GM18868 (cell line): Measurements from ENCODE around the gene RGS11.

Experiments used
- ATAC-seq: cut with Tn5 transposase; IDR thresholded peaks from one replicate; pipeline ENCODE4 v1.9.1; 2021; ENCODE audit warnings: mild to moderate bottlenecking, moderate library complexity; ENCODE audit not compliant: unreplicated experiment

RGS11 gene

GRCh38 chr16:275786-276232 is at the start of gene RGS11:
RGS11 (minus strand) TSS chr16:275944; CDS start chr16:275911, 33 bp downstream.
- no peak for ATAC-seq

GRCh38 chr16:324451-325334 is 48.9 kb upstream of the RGS11 start:
- ATAC-seq, result peak; percentile 51

- no peak for ATAC-seq
Measured at GRCh38 chr16:324201-324450, 48.4 kb upstream of the RGS11 start.

- no peak for ATAC-seq
Measured at GRCh38 chr16:322476-323143, 46.9 kb upstream of the RGS11 start.

GRCh38 chr16:321532-321931 is 45.8 kb upstream of the RGS11 start:
- ATAC-seq, result no peak

GRCh38 chr16:320206-320605 is 44.5 kb upstream of the RGS11 start:
- no peak for ATAC-seq

- ATAC-seq, result no peak
Measured at GRCh38 chr16:318628-319027, 42.9 kb upstream of the RGS11 start.

GRCh38 chr16:317583-317982 is 41.8 kb upstream of the RGS11 start:
- ATAC-seq, result no peak

- no peak for ATAC-seq
Measured at GRCh38 chr16:316741-317464, 41.2 kb upstream of the RGS11 start.

GRCh38 chr16:314795-315299 is 39.1 kb upstream of the RGS11 start:
- ATAC-seq, result no peak

GRCh38 chr16:314351-314750 is 38.6 kb upstream of the RGS11 start:
- ATAC-seq, result no peak

- no peak for ATAC-seq
Measured at GRCh38 chr16:311725-312124, 36.0 kb upstream of the RGS11 start.

- no peak for ATAC-seq
Measured at GRCh38 chr16:309476-309875, 33.7 kb upstream of the RGS11 start.

GRCh38 chr16:307691-308312 is 32.1 kb upstream of the RGS11 start:
- no peak for ATAC-seq

GRCh38 chr16:306911-307370 is 31.2 kb upstream of the RGS11 start:
- ATAC-seq, result no peak

- no peak for ATAC-seq
Measured at GRCh38 chr16:305916-306626, 30.3 kb upstream of the RGS11 start.

- ATAC-seq, result no peak
Measured at GRCh38 chr16:303760-304505, 28.2 kb upstream of the RGS11 start.

- no peak for ATAC-seq
Measured at GRCh38 chr16:301950-302349, 26.2 kb upstream of the RGS11 start.

- ATAC-seq, result no peak
Measured at GRCh38 chr16:301235-301634, 25.5 kb upstream of the RGS11 start.

GRCh38 chr16:297832-298231 is 22.1 kb upstream of the RGS11 start:
- ATAC-seq, result no peak
